ENCODE measurements around the gene COPB2.
"Not testable (repeated sequence)": the region's sequence is repeated elsewhere in the genome, so short reads cannot be mapped to it uniquely, and the experiment has no call there.

The COPB2 gene

DNA sequence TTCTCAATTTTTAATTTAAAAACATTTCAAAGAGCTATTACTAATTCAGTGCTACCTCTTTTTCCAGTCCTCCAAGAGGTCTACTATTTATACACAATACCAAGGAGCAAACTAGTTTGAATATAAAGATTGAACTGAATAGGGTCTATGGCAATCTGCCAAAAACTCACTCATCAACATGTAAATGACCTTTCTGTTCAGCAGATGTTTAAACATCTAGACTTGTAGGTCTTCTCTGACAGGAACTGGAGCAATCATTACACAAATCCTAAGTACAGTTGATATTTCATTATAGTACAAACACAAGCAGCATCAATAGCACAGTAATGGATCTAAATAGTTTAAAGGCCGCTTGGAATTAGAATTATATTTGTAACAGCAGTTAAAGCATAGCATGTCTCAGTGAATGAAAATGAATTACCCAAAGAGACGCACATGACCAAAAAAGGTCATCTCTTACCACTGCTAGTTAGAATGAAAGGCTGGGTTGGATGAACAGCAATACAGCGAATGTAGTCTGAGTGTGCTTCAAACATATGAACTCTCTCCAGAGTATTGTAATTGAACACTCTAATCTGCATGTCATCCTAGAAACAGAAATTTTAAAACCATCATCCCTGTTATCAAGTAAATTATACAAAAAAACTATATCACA lies 10.7 kb downstream of the COPB2 start:
- no peak for DNase-seq (ENCODE audit: low spot score)

DNA sequence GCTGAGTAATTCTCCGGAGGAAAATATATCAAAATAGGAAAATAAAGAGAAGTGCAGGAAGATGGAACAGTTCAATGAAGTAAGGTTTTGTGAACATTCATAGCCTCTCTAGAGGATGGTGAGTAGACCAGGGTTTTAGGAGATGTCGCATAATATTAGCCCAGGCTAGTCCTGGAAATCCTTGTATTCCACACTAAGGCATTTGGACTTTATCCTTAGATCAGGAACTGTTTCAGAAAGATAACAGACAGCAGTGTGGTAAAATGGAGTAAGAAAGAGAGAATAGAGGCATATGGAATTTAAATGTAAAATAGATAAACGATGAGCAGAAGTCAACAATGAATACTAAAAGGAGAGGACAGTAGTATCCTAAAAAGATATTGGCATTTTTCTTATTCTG lies 12.1 kb downstream of the COPB2 start:
- DNase-seq (ENCODE audit: low spot score): no peak

DNA sequence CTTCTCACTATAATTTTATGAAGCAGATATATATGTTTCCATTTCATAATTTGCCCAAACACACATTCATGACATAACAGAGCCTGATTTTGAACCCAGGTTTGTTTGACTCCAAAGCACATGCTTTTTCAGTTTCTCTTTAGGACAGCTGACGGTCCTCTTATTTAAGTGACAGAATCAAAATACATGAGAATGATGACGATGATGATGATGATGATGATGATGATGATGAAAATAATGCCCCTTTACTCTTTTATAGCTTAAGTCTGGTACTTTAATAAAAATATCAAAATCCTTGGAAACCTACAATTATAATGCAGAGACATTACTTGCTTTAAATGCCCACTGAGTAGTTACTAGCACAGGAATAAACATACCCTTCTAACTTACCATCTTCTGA lies 15.3 kb downstream of the COPB2 start:
- no peak for DNase-seq (ENCODE audit: low spot score)

DNA sequence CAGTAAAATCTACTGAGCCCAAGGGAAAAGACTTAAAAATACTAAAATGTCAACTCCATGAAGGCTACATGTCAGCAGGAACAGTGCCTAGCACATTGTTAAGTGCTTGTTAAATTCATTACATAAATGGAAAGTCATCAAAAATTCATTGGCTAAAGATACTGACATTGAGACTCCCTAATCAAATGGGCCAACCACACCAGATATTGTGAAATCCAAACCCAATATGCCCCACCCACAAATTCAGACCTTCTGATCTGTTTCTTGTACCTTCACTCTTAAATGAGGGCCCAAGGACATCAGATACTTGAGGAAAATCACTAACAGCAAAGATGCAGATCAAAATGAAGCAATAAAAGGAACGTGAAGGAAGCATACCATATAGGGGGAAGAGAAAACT lies 24.9 kb downstream of the COPB2 start:
- no peak for DNase-seq (ENCODE audit: low spot score)

DNA sequence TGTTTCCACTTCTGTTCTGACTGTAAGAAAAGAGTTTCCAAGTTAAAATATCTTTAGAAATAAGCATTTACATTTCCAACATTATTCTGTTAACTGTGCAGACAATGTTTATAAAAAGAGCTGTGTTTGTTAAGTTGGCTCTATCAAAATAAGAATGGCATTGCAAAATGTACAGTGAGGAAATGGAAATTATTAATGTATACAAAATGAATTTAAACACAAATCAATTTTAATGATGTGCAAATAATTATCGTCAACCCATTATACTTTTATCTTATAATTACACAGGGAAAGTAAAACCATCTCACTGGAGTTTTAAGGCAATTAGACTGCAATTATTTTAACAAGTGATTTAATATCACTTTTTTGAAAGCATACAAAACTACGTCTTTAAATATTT lies 28.2 kb downstream of the COPB2 start:
- DNase-seq (ENCODE audit: low spot score): no peak

DNA sequence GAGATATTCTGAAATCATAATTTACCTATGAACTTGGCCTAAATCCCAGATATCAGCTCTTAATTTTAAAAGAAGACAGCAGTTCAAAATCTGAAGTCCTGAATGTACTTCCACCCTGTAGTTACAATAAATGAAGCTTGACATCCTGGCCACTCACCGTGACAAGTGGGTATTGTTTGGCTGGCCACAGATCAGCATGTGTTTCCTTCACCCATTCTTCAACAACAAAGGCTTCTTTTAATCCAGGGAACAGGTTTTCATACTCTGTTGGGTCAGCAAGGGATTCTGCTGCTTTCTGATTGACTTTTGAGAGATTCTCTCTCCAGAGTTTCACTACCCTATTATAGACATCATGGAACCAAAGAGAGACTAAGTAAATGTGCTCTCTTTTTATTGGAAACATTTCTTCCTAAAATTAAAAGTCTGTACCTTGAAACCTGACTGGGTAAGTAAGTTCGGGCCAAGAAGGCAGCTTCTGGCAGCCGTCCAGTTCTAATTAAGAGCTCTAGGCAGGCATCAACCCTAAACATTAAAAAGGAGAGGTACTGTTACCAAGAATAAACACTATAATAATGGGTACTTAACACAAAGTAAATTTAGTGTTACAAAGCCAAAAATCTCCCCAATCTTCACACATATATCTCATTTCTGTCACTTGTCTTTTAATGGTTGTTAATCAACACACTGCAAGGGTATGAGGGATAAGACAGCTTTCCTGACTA lies 30.4 kb downstream of the COPB2 start:
- DNase-seq (ENCODE audit: low spot score): no peak

DNA sequence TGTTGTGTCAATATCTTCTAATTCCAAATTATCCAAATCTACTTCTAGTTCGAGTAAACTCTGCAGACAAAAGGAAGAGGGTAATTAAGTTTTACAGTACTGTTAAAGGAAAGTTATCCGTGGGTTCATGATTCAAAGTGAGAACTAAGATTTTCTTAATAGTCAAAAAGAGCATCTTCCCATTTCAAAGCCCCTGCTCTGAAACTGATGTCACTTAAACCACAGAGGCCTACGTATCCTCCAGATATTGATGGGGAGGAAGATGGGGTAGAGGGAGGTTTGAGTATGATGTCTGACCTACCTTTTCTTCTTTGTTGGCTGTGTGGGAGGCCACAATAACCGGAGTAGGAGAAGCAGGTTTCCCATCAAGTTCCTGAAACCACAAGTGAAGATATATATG lies 31.5 kb downstream of the COPB2 start:
- no peak for DNase-seq (ENCODE audit: low spot score)

DNA sequence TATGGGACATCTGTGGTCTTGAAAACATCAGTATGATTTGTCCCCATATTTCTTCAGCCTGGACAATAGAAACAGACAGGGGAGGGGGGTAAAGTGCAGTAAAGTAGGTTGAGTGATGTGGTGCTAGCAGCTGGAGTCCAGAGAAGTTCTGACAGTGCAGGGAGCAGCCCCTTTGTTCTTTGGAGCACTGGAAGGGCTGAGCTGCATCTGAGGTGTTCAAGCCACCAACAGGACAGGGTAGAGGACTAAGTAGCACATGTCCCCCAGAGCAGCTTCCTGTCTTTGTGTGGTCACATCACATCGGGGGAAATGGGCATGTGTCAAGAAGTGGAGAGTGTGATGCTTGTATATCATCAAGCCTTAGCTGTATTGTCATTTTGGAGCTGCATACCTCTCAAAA lies 33.6 kb downstream of the COPB2 start:
- DNase-seq (ENCODE audit: low spot score): no peak

DNA sequence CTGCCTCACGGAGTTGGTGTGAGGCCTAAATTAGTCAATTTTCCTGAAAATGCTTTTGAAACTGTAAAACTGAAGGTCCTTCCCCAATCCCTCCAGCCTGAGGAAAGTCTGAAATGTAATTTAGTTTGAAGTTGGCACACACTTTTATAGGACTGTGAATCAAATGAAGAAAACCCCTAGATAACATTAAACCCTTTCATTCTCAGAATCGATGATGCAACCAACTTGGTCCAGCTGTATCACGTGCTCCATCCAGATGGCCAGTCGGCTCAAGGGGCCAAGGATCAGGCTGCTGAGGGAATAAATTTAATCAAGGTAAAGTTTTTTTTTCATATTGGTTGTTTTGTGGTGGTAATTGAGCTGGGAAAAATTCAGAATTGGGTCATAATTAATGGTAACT lies 34.0 kb downstream of the COPB2 start:
- no peak for DNase-seq (ENCODE audit: low spot score)

DNA sequence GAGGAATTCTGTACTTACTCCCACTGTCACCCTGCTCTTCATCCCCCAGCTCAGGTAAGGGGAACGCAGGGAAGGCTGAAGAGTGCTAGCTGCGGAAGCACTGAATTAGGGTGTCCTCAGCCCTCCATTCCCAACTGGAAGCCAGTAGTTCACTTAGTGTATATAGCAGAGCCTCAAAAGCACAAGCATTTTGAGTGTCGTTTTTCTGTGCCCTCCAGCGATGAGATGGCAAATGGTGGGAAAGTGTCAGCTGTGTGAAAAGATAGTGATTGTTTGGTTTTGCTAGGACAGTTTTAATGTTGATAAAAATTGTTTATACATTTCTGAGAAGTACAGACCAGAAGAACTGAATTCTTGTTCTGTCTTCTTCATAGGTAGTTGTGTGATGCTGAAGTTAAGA lies 34.8 kb downstream of the COPB2 start:
- no peak for DNase-seq (ENCODE audit: low spot score)

DNA sequence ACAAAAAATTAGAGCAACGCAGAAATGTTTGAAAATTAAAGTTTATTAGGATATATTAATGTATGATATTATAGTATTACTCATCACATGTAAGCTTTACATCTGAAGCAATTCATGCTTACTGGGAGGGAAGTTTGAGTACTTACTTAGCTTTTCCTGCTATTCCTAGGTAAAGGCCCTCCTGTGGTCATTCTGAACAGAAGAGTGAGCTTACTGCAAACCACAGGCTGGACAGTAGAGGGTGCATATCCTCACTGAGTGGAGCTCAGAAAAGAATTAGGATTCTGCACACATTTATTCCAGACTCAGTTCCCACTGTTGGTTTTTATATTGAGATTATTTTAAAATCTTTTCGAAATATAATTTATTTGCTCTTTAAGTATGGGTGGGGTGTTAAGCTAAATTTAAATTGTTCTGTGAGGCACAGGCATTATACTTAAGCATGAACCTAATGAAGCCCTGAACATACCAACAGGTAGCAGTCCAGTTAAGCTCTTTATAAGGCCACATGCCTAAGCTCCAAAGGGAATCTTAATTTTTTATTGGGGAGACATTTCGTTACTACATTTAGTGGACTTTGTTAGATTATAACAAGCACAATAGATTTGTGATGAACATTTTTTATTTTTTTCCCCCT lies 35.4 kb downstream of the COPB2 start:
- no peak for DNase-seq (ENCODE audit: low spot score)

DNA sequence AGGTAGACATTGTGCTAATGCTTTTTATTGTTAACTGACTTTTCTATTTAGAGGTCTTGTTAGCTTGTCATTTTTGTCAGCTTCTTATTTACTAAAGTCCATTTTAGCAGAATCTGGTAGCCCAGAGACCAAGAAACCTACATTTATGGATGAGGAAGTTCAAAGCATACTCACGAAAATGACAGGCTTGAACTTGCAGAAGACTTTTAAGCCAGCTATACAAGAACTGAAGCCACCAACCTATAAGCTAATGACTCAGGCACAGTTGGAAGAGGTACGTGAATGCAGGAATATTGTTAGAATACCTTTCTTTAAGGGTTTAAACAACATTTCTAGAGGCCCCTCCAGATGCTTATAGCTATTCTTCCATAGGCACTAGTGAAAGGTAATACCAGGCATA lies 42.7 kb downstream of the COPB2 start:
- no peak for DNase-seq (ENCODE audit: low spot score)

DNA sequence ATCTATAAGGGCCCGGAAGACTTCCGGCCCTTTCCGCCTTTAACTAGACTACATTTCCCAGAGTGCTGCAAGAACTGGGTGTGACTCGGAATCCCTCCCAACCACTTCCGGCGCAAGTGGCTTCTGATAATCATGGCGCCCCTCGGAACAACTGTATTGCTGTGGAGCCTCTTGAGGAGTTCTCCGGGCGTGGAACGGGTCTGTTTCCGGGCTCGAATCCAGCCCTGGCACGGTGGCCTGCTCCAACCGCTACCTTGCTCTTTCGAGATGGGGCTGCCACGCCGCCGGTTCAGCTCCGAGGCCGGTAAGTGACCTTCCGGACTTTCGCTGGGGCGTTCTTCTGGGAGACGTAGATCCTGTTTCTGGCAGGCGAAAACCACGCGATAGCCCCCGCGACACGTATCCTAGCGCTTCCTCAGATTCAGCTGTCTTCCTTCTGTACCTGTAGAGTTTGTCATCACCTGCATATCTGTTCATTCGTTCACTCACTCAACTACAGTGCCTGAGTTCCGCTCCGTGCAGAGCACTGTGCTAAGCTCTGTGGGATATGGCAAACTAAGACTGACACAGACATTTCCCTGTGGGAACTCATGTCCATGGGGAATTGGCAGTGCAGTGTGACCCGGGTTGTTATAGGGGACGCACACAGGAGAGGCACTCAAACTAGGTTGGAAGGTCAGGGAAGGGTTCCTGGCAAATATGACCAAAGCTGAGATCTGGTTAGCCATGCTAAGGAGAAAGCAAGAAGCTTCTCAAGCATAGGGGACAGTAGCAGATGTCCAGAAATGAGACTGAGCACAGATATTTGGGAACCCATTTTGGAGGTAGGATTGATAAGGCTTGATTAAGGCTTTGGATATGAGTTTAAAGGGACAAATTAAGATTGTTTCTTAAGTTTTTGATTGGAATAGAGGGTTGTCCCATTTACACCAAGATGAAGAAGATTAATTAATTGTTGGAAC lies 45.3 kb downstream of the COPB2 start, which contains the start of gene MRPS22:
Gene MRPS22 (plus strand): TSS at position 126 of the 962 bp plus-strand sequence. CDS start 7 bp downstream, at position 133.
- peak; percentile 84 for DNase-seq (ENCODE audit: low spot score)

DNA sequence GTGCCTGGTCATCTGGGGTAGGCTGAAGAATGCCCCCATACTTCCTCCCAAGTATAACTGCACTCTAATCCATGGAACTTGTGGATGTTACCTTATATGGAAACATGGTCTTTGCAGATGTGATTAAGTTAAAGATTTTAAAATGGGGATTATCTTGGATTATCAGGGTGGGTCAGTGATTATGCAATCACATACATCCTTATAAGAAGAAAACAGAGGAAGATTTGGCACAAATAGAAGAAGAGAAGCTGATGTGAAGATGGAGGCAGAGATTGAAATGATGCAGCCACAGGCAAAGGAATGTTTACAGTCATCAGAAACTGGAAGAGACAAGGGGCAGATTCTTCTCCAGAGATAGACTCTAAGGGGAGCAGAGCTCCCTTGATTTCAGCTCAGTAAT lies 47.4 kb downstream of the COPB2 start:
- no peak for DNase-seq (ENCODE audit: low spot score)

DNA sequence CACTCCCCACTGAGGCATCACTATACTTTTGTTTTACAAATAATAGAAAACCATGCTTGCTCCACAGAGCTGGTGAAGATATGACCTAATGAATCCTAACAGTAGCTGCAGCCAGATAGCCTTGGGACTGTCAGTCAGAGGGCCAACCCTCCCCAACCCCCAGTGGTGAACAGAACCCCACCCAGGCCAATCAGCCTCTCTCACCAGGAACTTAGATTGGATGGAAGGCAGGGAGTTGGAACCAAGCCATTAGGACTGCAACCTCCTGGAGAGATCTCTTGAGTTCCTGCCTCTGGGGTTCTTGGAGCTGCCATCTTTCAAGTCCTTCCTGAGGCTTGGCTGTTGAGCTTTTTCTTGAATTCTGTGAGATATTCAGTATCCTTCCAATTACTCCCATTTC lies 48.7 kb downstream of the COPB2 start:
- no peak for DNase-seq (ENCODE audit: low spot score)

DNA sequence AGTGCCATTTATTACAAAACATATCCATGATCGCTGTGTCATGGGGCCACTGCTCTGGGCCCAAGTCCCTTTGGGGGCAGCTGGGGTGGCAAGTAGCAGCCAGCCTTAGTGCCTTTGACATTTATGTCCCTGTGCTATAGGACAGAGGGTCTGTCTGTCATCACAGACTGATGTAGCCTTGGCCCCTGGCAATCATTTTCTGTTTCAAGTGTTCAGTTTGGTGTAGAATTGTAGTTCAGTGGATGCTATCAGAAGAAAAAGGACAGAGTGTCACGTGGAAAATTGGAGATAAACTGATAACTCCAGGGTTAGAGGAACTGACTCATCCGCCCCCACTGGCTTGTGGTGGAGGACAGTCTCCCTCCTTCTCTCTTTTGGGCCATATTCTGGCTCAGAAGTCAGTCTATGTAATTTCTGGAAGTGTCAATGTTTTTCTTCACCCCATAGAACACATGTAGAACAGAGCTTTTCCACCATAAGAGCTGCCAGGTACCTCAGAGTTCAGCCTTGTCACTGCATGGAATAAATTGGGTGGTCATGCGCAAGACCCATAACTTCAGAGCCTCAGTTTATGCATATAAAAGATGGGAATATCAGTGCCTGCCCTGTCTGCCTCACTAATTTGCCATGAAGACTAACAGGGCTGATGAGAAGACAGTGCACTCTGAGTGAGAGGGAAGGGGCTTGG lies 50.1 kb downstream of the COPB2 start:
- no peak for DNase-seq (ENCODE audit: low spot score)

DNA sequence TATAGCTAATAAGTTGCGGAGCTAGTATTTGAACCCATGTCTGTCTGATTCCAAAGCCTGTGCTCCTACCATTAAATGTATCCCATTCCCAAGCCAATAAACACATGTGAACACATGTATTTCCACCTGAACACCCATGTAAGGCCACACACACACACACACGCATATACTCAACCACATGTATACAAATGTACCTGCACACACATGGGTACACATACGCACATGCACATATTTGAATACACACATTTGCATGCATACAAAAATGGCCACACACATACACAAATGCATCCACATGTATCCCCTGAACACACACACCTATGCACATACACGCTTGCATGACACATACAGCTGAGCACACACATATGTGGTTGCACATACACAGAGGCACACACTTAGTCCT lies 51.0 kb downstream of the COPB2 start:
- no peak for DNase-seq (ENCODE audit: low spot score)

DNA sequence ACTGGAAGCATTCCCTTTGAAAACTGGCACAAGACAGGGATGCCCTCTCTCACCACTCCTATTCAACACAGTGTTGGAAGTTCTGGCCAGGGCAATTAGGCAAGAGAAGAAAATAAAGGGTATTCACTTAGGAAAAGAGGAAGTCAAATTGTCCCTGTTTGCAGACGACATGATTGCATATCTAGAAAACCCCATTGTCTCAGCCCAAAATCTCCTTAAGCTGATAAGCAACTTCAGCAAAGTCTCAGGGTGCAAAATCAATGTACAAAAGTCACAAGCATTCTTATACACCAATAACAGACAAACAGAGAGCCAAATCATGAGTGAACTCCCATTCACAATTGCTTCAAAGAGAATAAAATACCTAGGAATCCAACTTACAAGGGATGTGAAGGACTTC lies 54.8 kb downstream of the COPB2 start:
- not testable (repeated sequence) for DNase-seq (ENCODE audit: low spot score)

DNA sequence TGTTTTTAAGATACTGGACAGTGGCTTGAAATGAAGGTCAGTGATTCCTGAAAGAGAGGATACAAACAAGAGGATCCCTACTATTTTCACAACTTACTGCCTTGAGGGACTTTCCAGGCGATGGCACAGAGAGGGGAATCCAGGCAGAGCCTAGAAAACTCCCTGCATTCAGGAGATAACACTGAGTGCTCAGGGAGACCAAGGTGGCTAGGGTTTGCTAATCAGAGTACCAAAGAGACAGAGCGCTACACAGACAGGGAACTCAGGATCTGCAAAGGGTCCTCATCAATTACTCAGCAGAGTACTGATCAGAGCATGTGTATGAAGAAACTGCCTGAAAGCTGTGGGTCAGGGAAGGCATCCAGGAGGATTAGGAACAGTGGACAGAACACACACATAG lies 57.4 kb downstream of the COPB2 start:
- no peak for DNase-seq (ENCODE audit: low spot score)

DNA sequence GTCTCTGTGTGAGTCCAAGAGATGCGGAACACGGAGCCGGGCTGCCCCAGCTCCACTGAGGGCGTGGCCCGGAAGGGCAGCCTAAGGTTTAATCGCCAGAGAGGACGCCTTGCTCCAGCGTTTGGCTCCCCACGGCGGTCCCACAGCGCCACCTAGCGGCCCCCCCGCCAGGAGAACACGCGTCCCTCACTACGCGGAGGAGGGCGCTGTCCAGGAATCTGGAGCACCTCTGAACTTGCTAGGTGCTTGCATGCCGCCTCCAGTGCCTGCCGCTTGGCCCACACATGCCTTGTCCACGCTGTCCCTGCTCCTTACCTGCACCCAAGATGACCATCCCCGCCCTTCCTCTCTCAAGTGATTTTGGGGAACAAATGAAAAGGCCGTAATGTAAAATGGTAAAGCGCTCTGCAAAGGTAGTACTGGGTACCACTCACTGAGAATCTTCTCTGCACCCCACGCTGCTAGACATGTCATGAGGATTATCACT lies 60.0 kb downstream of the COPB2 start:
- DNase-seq (ENCODE audit: low spot score): peak; percentile 83

DNA sequence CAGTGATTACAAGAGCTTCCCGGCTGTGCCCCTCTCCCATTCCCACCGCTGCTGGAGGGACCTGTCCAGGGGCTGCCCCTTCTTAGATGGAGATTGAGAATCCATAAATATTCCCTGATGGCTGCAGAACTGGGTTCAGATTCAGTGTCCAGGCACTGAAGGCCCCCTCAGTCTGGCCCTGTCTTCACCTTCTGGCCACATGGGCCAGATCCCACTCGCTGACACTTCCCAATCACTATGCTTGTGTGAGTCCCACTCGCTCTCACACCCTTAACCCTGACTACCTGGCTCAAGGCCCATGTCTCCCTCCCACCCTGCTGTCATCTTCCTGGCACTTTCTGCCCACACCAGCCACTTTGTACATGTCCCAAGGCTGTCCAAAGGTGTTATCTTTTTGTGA lies 61.1 kb downstream of the COPB2 start:
- DNase-seq (ENCODE audit: low spot score): no peak

DNA sequence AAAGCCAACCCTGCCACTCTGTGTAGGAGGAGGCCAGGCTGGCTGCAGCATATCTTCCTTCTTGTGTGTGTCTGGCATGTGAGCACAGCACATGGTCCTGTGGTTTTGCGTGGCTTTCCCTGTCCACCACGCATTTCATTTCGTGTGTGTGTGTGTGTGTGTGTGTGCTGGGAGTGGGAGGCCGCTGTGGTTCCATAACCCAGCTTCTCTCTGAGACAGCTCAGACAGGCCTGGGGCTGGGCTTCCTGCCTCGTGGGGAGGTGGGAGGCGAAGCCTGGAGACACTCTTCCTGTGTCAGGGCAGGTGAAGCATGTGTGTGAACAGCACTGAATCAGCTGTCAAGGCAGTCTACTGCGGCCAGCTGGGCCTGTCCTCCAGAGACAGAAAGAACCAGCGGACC lies 61.6 kb downstream of the COPB2 start:
- DNase-seq (ENCODE audit: low spot score): no peak

Data from CD4-positive, alpha-beta T cell treated with Interleukin-6 at 100 ng/mL for 8 hours (primary cell).